Spleen (tissue), 11 donors: ENCODE data around the gene RYR3. TPM values are rescaled to one million over a fixed set of nuclear protein-coding genes. Genes with fewer than 3 reads are reported as not detected.

Experiments
- DNase-seq: peaks from one replicate; pipeline ENCODE4 v3.0.0-alpha.2; 2020
- H3K27ac ChIP-seq, 8 donors: fragments of 200-600 bp; sonication (generic) in 7 of 8; 1 replicate in 4 of 8; 2 replicates in 4 of 8; pipeline versions ENCODE4 v1.5.0 to v1.8.0; 2016 to 2021; ENCODE audit warnings: inconsistent platforms in 4 of 8, mild to moderate bottlenecking in 4 of 8, moderate library complexity in 1 of 8
- H3K27me3 ChIP-seq, 7 donors: fragments of 200-600 bp; sonication (generic) in 6 of 7; replicated peaks in 1 of 7; 1 replicate in 4 of 7; 2 replicates in 3 of 7; pipeline versions ENCODE4 v1.5.0 to v1.8.0; 2016 to 2021; ENCODE audit warnings: inconsistent platforms in 3 of 7, mild to moderate bottlenecking in 1 of 7
- H3K36me3 ChIP-seq, 6 donors: fragments of 200-600 bp; sonication (generic) in 5 of 6; 1 replicate in 4 of 6; 2 replicates in 2 of 6; pipeline versions ENCODE4 v1.5.0 to v1.8.0; 2016 to 2021; ENCODE audit warnings: inconsistent platforms in 2 of 6
- H3K4me1 ChIP-seq, 6 donors: fragments of 200-600 bp; sonication (generic) in 5 of 6; 1 replicate in 3 of 6; 2 replicates in 3 of 6; pipeline versions ENCODE4 v1.5.0 to v1.8.0; 2016 to 2021; ENCODE audit warnings: inconsistent platforms in 3 of 6
- H3K4me3 ChIP-seq, 8 donors: fragments of 200-600 bp; sonication (generic) in 7 of 8; 1 replicate in 4 of 8; 2 replicates in 4 of 8; pipeline versions ENCODE4 v1.5.0 to v1.8.0; 2016 to 2021; ENCODE audit warnings: inconsistent platforms in 4 of 8, mild to moderate bottlenecking in 4 of 8, moderate library complexity in 2 of 8
- H3K9me3 ChIP-seq, 8 donors: fragments of 200-600 bp; sonication (generic) in 7 of 8; 1 replicate in 4 of 8; 2 replicates in 4 of 8; pipeline versions ENCODE4 v1.5.0 to v1.8.0; 2016 to 2021; ENCODE audit warnings: inconsistent platforms in 4 of 8
- POLR2A ChIP-seq, 3 donors: fragments of 450-650 bp; IDR thresholded peaks; one replicate each; pipeline ENCODE4 v1.5.1; 2017; ENCODE audit warnings: antibody characterized with exemption in 3 of 3, mild to moderate bottlenecking in 1 of 3
- POLR2AphosphoS5 ChIP-seq, 3 donors: sonication (generic); formaldehyde crosslinking; IDR thresholded peaks; one replicate each; pipeline ENCODE4 v1.5.1; 2017; ENCODE audit warnings: antibody characterized with exemption in 3 of 3
- WGBS, 5 donors: extraction: QIAGEN DNeasy Blood & Tissue Kit in 3 of 5; methylation state at CpG; one replicate each; pipeline versions ENCODE4 v1.1.5 to v1.1.7; 2013 to 2018; 5-methylcytosine and 5-hydroxymethylcytosine counted together
- intact Hi-C: fragments of 100-400 bp; cut with DNase I; formaldehyde crosslinking; loops from one replicate; pipeline ENCODE4 v1.15.0; 2023; ENCODE audit warnings: low total_unique reads
- polyA plus RNA-seq, 3 donors: library from polyadenylated mRNA; stranded (reverse); fragments of 200-250 nt; gene quantifications; one replicate each; pipeline ENCODE4 v1.2.1, GENCODE V29; 2013
- total RNA-seq, 7 donors: library from RNA; depleted of rRNA in 3 of 7; stranded (reverse); fragments of >200 nt in 3 of 7; fragmentation: NEBNext Ultra II Directional in 4 of 7; extraction: Animal tissue kit (Norgen Biotek cat#: 25700) in 4 of 7; gene quantifications; one replicate each; pipeline versions ENCODE4 v1.1.0 to v1.2.1, GENCODE V29; 2016 to 2021
- TF ChIP-seq, protein P1 (sequence below), 11 experiments: fragments of 200-600 bp in 7 of 11; fragments of 450-650 bp in 4 of 11; sonication (generic) in 4 of 11; IDR thresholded peaks in 8 of 11; conservative IDR thresholded peaks in 3 of 11; 1 replicate in 7 of 11; 2 replicates in 4 of 11; pipeline versions ENCODE4 v1.4.0 to v1.8.0; 2016 to 2021; ENCODE audit warnings: antibody characterized with exemption in 11 of 11, inconsistent platforms in 4 of 11, mild to moderate bottlenecking in 1 of 11
- donor health status: healthy with polysubstance abuse.
- donor health status: DM: no; HTN: no; CAD: no; lungs with moderate emphysema.
- donor health status: DM: no; HTN: no; CAD: no.
- donor health status: Bipolar disorder and iron deficiency.
- donor health status: healthy.
- donor health status: DM: no; HTN: no; CAD: no.
- donor health status: DM: yes; HTN: yes; CAD: no.

RYR3 gene
- total and polyA plus RNA-seq, 10 donors, result 0.11 to 5.9 (median 1.3) TPM

DNA sequence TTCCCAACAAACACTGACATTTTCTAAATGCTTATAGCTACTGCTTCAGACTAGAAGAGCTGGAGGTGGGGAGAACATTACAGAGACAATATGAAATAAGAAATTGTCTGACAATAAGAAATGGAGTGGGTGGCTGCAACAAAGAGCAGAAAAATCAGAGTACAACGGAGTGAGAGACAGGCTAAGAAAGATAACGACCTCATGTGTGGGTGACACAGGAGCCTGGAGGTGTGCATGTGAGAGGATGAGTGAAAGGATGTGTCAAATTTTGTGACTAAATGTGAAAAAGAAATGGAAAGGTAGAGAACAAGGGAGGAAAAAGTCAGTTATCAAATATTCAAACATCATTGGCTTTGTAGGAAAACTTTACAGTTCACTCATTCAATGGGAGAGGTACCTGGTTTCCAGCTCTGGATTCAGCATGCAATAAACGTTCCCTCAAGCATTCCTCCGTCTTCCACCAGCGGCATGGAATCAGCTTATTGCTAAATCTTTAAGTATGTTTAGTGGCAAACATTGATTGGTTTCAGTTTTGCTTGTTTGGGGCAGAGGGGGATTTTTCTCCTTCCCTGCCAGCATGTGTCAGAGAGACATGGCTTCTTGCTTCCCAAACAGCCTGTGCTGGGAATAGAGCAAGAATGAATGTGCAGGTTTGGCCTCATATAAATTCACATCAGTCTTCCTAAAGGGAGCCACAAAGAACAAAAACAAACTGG lies 553.8 kb downstream of the RYR3 start:
- no peaks in the 10 kb centered on the region for H3K9me3 ChIP-seq

DNA sequence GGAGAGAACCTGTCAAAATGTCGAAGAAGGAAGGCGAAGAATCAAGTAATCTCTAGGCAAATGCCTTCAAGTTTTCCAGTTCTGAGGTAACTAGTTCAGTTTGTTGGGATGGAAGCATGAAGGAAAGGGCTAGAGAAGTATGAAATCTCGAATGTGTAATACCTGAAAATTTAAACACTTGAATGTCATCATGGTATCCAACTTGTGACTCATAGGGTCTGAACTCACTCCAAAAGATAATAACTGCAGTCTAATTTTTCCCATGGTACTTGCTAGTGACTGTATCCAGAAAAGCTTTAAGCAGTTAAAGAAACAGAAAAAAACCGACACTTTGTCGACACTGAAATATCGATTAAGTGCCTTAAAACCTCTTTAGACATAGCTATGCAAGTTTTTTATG lies 554.6 kb downstream of the RYR3 start:
- 90 to 94% (median 91%) methylated on average over 6 of the region's 6 CpGs for WGBS, 5 donors
- Histone ChIP-seq H3K27me3 (no peaks in the 10 kb centered on the region), H3K36me3 (peaks cover 0 to 47% (median 7%) of the 10 kb centered on the region in 6 donors), H3K4me1 (no peaks in the 10 kb centered on the region), H3K9me3 (no peaks in the 10 kb centered on the region), H3K4me3 (no peak overlapping the region), H3K27ac (no peak overlapping the region)
- intact Hi-C loops, result no loop called here
- DNase-seq, result no peak
- no peak for TF ChIP-seq POLR2AphosphoS5 (IDR thresholded peaks at IDR 0.05)
- TF ChIP-seq, protein P1, sequence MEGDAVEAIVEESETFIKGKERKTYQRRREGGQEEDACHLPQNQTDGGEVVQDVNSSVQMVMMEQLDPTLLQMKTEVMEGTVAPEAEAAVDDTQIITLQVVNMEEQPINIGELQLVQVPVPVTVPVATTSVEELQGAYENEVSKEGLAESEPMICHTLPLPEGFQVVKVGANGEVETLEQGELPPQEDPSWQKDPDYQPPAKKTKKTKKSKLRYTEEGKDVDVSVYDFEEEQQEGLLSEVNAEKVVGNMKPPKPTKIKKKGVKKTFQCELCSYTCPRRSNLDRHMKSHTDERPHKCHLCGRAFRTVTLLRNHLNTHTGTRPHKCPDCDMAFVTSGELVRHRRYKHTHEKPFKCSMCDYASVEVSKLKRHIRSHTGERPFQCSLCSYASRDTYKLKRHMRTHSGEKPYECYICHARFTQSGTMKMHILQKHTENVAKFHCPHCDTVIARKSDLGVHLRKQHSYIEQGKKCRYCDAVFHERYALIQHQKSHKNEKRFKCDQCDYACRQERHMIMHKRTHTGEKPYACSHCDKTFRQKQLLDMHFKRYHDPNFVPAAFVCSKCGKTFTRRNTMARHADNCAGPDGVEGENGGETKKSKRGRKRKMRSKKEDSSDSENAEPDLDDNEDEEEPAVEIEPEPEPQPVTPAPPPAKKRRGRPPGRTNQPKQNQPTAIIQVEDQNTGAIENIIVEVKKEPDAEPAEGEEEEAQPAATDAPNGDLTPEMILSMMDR (IDR thresholded peaks at IDR 0.05 in 8 of 11, conservative IDR thresholded peaks at IDR 0.05 in 3 of 11), result no peak
- no peak for TF ChIP-seq POLR2A (IDR thresholded peaks at IDR 0.05)

More for the DNA sequence above, 553.8 kb downstream of the RYR3 start:
- H3K4me3 ChIP-seq, result no peak overlapping the region
- 75 to 90% (median 86%) methylated on average over 5 of the region's 5 CpGs for WGBS, 5 donors
- intact Hi-C loops, result no loop called here
- peaks cover 0 to 54% (median 8%) of the 10 kb centered on the region in 6 donors for H3K36me3 ChIP-seq
- no peak for DNase-seq
- no peak overlapping the region for H3K27ac ChIP-seq
- TF ChIP-seq POLR2AphosphoS5 (IDR thresholded peaks at IDR 0.05), result no peak
- TF ChIP-seq, protein P1 (IDR thresholded peaks at IDR 0.05 in 8 of 11, conservative IDR thresholded peaks at IDR 0.05 in 3 of 11), result no peak
- no peaks in the 10 kb centered on the region for H3K4me1 ChIP-seq
- H3K27me3 ChIP-seq, result no peaks in the 10 kb centered on the region

DNA sequence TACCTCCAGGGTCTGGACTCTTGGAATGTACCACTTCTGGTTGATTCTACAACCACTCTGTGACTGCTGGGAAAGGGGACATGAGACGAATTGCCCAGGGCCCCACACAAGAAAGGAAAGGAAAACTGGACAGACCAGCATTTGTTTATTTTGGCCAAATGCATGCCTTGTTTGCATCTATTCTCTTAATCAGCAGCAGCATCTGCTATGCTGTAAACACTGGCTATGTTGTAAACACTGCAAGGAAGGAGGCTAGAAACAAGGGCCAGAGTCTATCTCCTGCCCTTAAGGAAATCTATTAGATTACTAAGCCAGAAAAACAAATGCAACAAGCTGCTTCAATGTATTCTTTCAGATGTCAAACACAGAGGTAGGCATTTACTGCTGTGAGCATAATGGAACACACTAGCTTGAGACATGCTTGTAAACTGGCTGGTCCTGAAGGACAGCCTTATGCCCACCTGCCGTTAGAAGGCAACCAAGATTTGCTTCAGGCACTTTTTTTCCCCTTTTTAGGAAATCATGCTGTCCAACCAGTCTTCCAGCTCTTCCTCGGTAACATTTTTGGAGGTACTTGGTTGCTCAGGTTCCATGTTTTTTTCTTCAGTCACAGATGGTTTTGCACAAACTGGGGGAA lies 555.5 kb downstream of the RYR3 start:
- Histone ChIP-seq H3K36me3 (peaks cover 0 to 47% (median 7%) of the 10 kb centered on the region in 6 donors), H3K4me3 (no peak overlapping the region), H3K27me3 (no peaks in the 10 kb centered on the region), H3K27ac (no peak overlapping the region), H3K4me1 (no peaks in the 10 kb centered on the region), H3K9me3 (no peaks in the 10 kb centered on the region)
- no peak for TF ChIP-seq POLR2A (IDR thresholded peaks at IDR 0.05)
- no peak for TF ChIP-seq POLR2AphosphoS5 (IDR thresholded peaks at IDR 0.05)
- TF ChIP-seq, protein P1 (IDR thresholded peaks at IDR 0.05 in 8 of 11, conservative IDR thresholded peaks at IDR 0.05 in 3 of 11), result no peak
- WGBS, 5 donors, result 85 to 91% (median 87%) methylated on average over 3 of the region's 3 CpGs
- intact Hi-C loops, result no loop called here
- no peak for DNase-seq

DNA sequence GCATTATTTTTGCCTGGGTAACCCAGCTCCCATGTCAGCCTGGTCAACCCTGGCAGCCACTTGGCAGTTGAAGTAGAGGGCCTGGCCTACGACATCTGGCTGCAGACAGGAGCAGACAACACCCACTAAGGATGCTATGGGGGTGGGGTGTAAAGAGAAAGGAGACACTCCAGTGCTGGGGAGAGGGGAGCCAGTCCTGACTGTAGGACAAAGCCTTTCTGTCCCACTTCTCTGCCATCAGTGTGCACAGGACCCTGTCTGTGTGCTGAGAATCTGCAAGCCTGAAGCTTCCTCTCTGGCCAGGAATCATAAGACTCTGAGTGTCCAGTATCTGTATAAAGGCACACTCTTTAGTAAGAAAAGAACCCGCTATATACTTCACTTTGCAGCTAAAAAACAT lies 561.2 kb downstream of the RYR3 start:
- no peaks in the 10 kb centered on the region for H3K27me3 ChIP-seq
- H3K4me1 ChIP-seq, result no peaks in the 10 kb centered on the region
- H3K4me3 ChIP-seq, result no peak overlapping the region
- DNase-seq, result no peak
- no peak for TF ChIP-seq POLR2AphosphoS5 (IDR thresholded peaks at IDR 0.05)
- TF ChIP-seq, protein P1 (IDR thresholded peaks at IDR 0.05 in 8 of 11, conservative IDR thresholded peaks at IDR 0.05 in 3 of 11), result no peak
- no peak for TF ChIP-seq POLR2A (IDR thresholded peaks at IDR 0.05)
- no peak overlapping the region for H3K27ac ChIP-seq
- no peaks in the 10 kb centered on the region for H3K9me3 ChIP-seq
- 79 to 96% (median 93%) methylated on average over 2 of the region's 2 CpGs for WGBS, 5 donors
- intact Hi-C loops, result no loop called here
- H3K36me3 ChIP-seq, result peaks cover 0 to 22% (median 0%) of the 10 kb centered on the region in 6 donors
